CD4-positive, alpha-beta T cell (primary cell): Measurements from ENCODE around the gene AFDN. TPM values are rescaled to one million over a fixed set of nuclear protein-coding genes. Genes with fewer than 3 reads are reported as not detected.

Experiments used
- ATAC-seq: fragments of 200-7000 bp; cut with Tn5 transposase; one replicate; pipeline ENCODE4 v1.10.0; 2022; ENCODE audit warnings: mild to moderate bottlenecking; ENCODE audit not compliant: poor library complexity
- CTCF ChIA-PET: fragments of 350-600 bp; sonication (Branson Sonifier 250); formaldehyde crosslinking; loops from one replicate; lab custom pipeline; 2021; ENCODE audit warnings: antibody characterized with exemption, inconsistent platforms; lab: Charles Lee
- POLR2A ChIA-PET: fragments of 350-600 bp; sonication (Branson Sonifier 250); formaldehyde crosslinking; loops from one replicate; lab custom pipeline; 2021; ENCODE audit warnings: antibody characterized with exemption, inconsistent platforms; lab: Charles Lee
- DNase-seq, 14 experiments: peaks; one replicate each; pipeline ENCODE4 v3.0.0-alpha.2; 2013 to 2020; ENCODE audit warnings: mixed read lengths in 2 of 14
- H3K27ac ChIP-seq, 2 donors: one replicate each; pipeline versions ENCODE4 v1.5.1 to v1.7.0; 2013; ENCODE audit warnings: low read length in 2 of 2, low read depth in 1 of 2, mild to moderate bottlenecking in 1 of 2
- H3K27me3 ChIP-seq, 2 experiments: 1 replicate in 1 of 2; 2 replicates in 1 of 2; pipeline versions ENCODE4 v1.6.1 to v1.7.0; 2013; ENCODE audit warnings: low read length in 2 of 2, control low read depth in 1 of 2, mild to moderate bottlenecking in 1 of 2, moderate library complexity in 1 of 2; ENCODE audit not compliant: insufficient read depth in 2 of 2, control insufficient read depth in 1 of 2
- H3K36me3 ChIP-seq: one replicate; pipeline ENCODE4 v1.6.1; 2013; ENCODE audit warnings: low read length, control low read depth; ENCODE audit not compliant: insufficient read depth
- H3K4me1 ChIP-seq: one replicate; pipeline ENCODE4 v1.6.1; 2013; ENCODE audit warnings: low read length, control low read depth; ENCODE audit not compliant: insufficient read depth
- H3K4me3 ChIP-seq: one replicate; pipeline ENCODE4 v1.5.1; 2013; ENCODE audit warnings: mild to moderate bottlenecking, low read length, moderate library complexity
- H3K9me3 ChIP-seq, 2 experiments: 1 replicate in 1 of 2; 2 replicates in 1 of 2; pipeline versions ENCODE4 v1.6.1 to v1.7.0; 2013; ENCODE audit warnings: low read length in 2 of 2, mild to moderate bottlenecking in 2 of 2, control low read depth in 1 of 2, moderate library complexity in 1 of 2; ENCODE audit not compliant: control insufficient read depth in 1 of 2, insufficient read depth in 1 of 2
- H3K27ac Mint-ChIP-seq: one replicate; pipeline ENCODE4 v1.8.0; 2020; ENCODE audit warnings: mixed read lengths
- H3K27me3 Mint-ChIP-seq: one replicate; pipeline ENCODE4 v1.8.0; 2021; ENCODE audit warnings: mixed read lengths
- H3K36me3 Mint-ChIP-seq: one replicate; pipeline ENCODE4 v1.8.0; 2021; ENCODE audit warnings: low read depth, mixed read lengths
- H3K4me1 Mint-ChIP-seq: one replicate; pipeline ENCODE4 v1.8.0; 2021; ENCODE audit warnings: low read depth, mixed read lengths
- H3K4me3 Mint-ChIP-seq: one replicate; pipeline ENCODE4 v1.8.0; 2020; ENCODE audit warnings: mild to moderate bottlenecking, mixed read lengths
- H3K9me3 Mint-ChIP-seq: one replicate; pipeline ENCODE4 v1.8.0; 2020; ENCODE audit warnings: mixed read lengths
- CTCF ChIP-seq: fragments of 200-600 bp; IDR thresholded peaks from one replicate; pipeline ENCODE4 v1.8.0; 2022; ENCODE audit warnings: antibody characterized with exemption, mild to moderate bottlenecking
- intact Hi-C, 2 experiments: fragments of 100-400 bp; cut with DNase I in 1 of 2; cut with micrococcal nuclease in 1 of 2; formaldehyde crosslinking; loops; one replicate each; pipeline versions ENCODE4 v1.15.1 to v1.9.0; 2023 to 2025; cut with DNase I, micrococcal nuclease
- total RNA-seq, 174 experiments: library from RNA in 2 of 174; stranded (reverse) in 2 of 174; gene quantifications; one replicate each; pipeline ENCODE4 v1.2.3 and lab custom pipeline; 2021 to 2026

AFDN gene
- total RNA-seq, 2 experiments from 2014 or later = 9.1 to 10.2 TPM

- Histone ChIP-seq H3K36me3 (no peaks in the 10 kb centered on the region), H3K4me1 (peaks cover 8% of the 10 kb centered on the region), H3K4me3 (no peak overlapping the region), H3K27me3 (peaks cover 10 to 43% of the 10 kb centered on the region in 2 experiments), H3K27ac (no peak overlapping the region), H3K9me3 (peaks cover 0 to 2% of the 10 kb centered on the region in 2 experiments)
- ChIA-PET CTCF (no interaction called here), POLR2A (no interaction called here)
- TF ChIP-seq CTCF = no peak
- Mint-ChIP-seq H3K27ac (no peak overlapping the region), H3K9me3 (no peaks in the 10 kb centered on the region), H3K4me1 (no peaks in the 10 kb centered on the region), H3K4me3 (no peak overlapping the region), H3K27me3 (peaks cover 84% of the 10 kb centered on the region), H3K36me3 (no peaks in the 10 kb centered on the region)
- intact Hi-C loops = no loop called here
- ATAC-seq (no peak), DNase-seq (no peak)
Observed at GRCh38 chr6:167831281-167831828, 4.6 kb downstream of the AFDN start.

DNA sequence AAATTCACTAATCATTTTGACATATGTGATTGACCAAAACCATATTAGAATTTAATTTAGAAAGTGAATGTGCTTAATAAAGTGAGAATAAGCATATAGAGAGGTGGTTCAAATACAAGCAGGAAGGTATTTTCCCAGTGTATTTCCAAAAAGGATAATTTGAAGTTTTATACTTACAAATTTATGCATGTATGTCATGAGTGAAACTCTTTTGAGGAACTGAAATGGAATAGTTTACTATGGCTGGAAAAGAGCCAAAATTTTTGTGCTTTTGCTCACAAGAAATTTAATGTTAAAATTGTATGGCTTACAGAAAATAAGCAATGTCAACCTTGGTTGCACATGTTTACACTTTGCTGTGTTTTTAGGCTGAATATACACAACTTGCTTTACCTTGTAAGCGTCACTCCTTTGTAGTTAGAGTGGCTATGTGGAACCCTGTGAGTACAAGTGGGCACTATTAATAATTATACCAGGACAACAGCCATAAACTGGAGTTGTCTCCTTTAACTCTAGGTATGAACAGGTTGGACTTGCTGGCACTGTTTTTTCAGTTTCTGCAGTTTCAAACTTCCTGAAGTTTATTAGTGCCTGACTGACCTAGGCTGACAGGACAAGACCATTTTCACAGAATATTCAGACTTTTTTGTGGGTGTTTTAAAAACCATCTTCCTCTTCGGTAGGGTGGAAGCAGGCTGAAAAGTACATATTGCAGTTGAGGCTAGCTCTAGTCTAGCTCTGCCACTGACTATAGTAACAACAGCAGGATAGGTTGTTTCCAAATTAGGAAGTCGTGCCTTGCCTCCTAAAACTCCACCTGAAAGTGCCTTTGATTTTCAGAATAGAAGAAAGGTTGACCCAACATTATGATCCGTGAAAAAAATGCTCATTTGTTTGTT is 6.0 kb downstream of the AFDN start:
- CTCF ChIA-PET = no interaction called here
- Histone ChIP-seq H3K36me3 (no peaks in the 10 kb centered on the region), H3K4me3 (no peak overlapping the region), H3K27me3 (peaks cover 6 to 40% of the 10 kb centered on the region in 2 experiments), H3K27ac (no peak overlapping the region), H3K4me1 (peaks cover 3% of the 10 kb centered on the region), H3K9me3 (no peaks in the 10 kb centered on the region)
- H3K27me3 Mint-ChIP-seq = peaks cover 84% of the 10 kb centered on the region
- H3K4me3 Mint-ChIP-seq = no peak overlapping the region
- H3K4me1 Mint-ChIP-seq = no peaks in the 10 kb centered on the region
- DNase-seq (no peak), ATAC-seq (no peak)
- H3K27ac Mint-ChIP-seq = no peak overlapping the region
- TF ChIP-seq CTCF = no peak
- POLR2A ChIA-PET = interaction anchor here (0.5 kb wide), 1 partner anchor 53 kb away, joined by 3 read pairs; no protein-coding TSS in a partner anchor
- intact Hi-C loops = no loop called here
- no peaks in the 10 kb centered on the region for H3K36me3 Mint-ChIP-seq
- no peaks in the 10 kb centered on the region for H3K9me3 Mint-ChIP-seq

- ChIA-PET CTCF (no interaction called here), POLR2A (interaction anchor here (0.5 kb wide), 1 partner anchor 52 kb away, joined by 3 read pairs; no protein-coding TSS in a partner anchor)
- Histone ChIP-seq H3K27ac (no peak overlapping the region), H3K36me3 (no peaks in the 10 kb centered on the region), H3K9me3 (no peaks in the 10 kb centered on the region), H3K4me1 (no peaks in the 10 kb centered on the region), H3K27me3 (peaks cover under 1 to 33% of the 10 kb centered on the region in 2 experiments), H3K4me3 (no peak overlapping the region)
- H3K27ac Mint-ChIP-seq = no peak overlapping the region
- no peaks in the 10 kb centered on the region for H3K36me3 Mint-ChIP-seq
- no peaks in the 10 kb centered on the region for H3K4me1 Mint-ChIP-seq
- ATAC-seq (no peak), DNase-seq (no peak)
- no peak overlapping the region for H3K4me3 Mint-ChIP-seq
- peaks cover 83% of the 10 kb centered on the region for H3K27me3 Mint-ChIP-seq
- no peaks in the 10 kb centered on the region for H3K9me3 Mint-ChIP-seq
- TF ChIP-seq CTCF = no peak
- intact Hi-C loops = no loop called here
Observed at GRCh38 chr6:167833396-167833763, 6.7 kb downstream of the AFDN start.
